A375 (cell line): ENCODE measurements around the gene CYP4F2. TPM values are rescaled to one million over a fixed set of nuclear protein-coding genes. Genes with fewer than 3 reads are reported as not detected.

Experiments
- small RNA-seq: library from RNA; depleted of rRNA; stranded (forward); fragments of <200 nt; gene quantifications from one replicate; pipeline ENCODE3, GENCODE V24; 2014
- total RNA-seq: library from RNA; depleted of rRNA; stranded (reverse); fragments of >200 nt; shearing (Covaris generic); gene quantifications from 2 replicates; pipeline ENCODE4 v1.2.3, GENCODE V29; 2014; rRNA removed

CYP4F2 gene
- 0.26 and 0.42 TPM in 2 replicates for total RNA-seq

GRCh38 chr19:15897738-15898276 is at the start of gene CYP4F2:
CYP4F2 (minus strand) TSS chr19:15898074; CDS start chr19:15897611, 463 bp downstream.

GRCh38 chr19:15934332-15935078 is 36.6 kb upstream of the CYP4F2 start, which contains the start of gene CYP4F11:
CYP4F11 (minus strand) TSS chr19:15934529; CDS start chr19:15934408, 121 bp downstream.

Small RNAs within 50 kb of the gene (small RNA-seq; reads per million reads assigned to genes)
- gene CYP4F36P, result not detected

Other genes starting within 250 kb of the CYP4F2 start
- 0.53 and 1.2 TPM in 2 replicates for gene CYP4F12, start 225.0 kb downstream of the CYP4F2 start, total RNA-seq
- gene OR10H2, start 170.1 kb downstream of the CYP4F2 start, total RNA-seq, result not detected in 2 replicates
- not detected in 2 replicates for gene OR10H3, start 160.1 kb downstream of the CYP4F2 start, total RNA-seq
- not detected in 2 replicates for gene OR10H5, start 110.4 kb downstream of the CYP4F2 start, total RNA-seq
- gene OR10H1, start 82.4 kb downstream of the CYP4F2 start, total RNA-seq, result not detected in 2 replicates
- 0.58 and 0.72 TPM in 2 replicates for gene CYP4F11, start 36.5 kb upstream of the CYP4F2 start, total RNA-seq
- not detected in 2 replicates for gene OR10H4, start 50.9 kb upstream of the CYP4F2 start, total RNA-seq
- gene TPM4, start 178.4 kb upstream of the CYP4F2 start, total RNA-seq, result 351 and 372 TPM in 2 replicates
- gene RAB8A, start 213.8 kb upstream of the CYP4F2 start, total RNA-seq, result 55.5 and 62.9 TPM in 2 replicates
- not detected in 2 replicates for gene HSH2D, start 245.6 kb upstream of the CYP4F2 start, total RNA-seq